ENCODE measurements around the gene MTCL1.

The MTCL1 gene

GRCh38 chr18:8818982-8819381 lies 113.6 kb downstream of the MTCL1 start:
- no peak for DNase-seq (ENCODE audit: extremely low read depth, low read depth)
- no peak for TF ChIP-seq CTCF (IDR thresholded peaks at IDR 0.05; ENCODE audit: low read depth, low read length)

- DNase-seq (ENCODE audit: extremely low read depth, low read depth), result no peak
- no peak for TF ChIP-seq CTCF (IDR thresholded peaks at IDR 0.05; ENCODE audit: low read depth, low read length)
Observed at GRCh38 chr18:8820396-8821082, 115.2 kb downstream of the MTCL1 start.

- no peak for DNase-seq (ENCODE audit: extremely low read depth, low read depth)
- TF ChIP-seq CTCF (IDR thresholded peaks at IDR 0.05; ENCODE audit: low read depth, low read length), result no peak
Observed at GRCh38 chr18:8821083-8821465, 115.7 kb downstream of the MTCL1 start.

- no peak for DNase-seq (ENCODE audit: extremely low read depth, low read depth)
- TF ChIP-seq CTCF (IDR thresholded peaks at IDR 0.05; ENCODE audit: low read depth, low read length), result no peak
Observed at GRCh38 chr18:8821531-8821930, 116.2 kb downstream of the MTCL1 start.

GRCh38 chr18:8822643-8823042 lies 117.3 kb downstream of the MTCL1 start:
- TF ChIP-seq CTCF (IDR thresholded peaks at IDR 0.05; ENCODE audit: low read depth, low read length), result no peak
- no peak for DNase-seq (ENCODE audit: extremely low read depth, low read depth)

GRCh38 chr18:8823530-8823929 lies 118.2 kb downstream of the MTCL1 start:
- no peak for TF ChIP-seq CTCF (IDR thresholded peaks at IDR 0.05; ENCODE audit: low read depth, low read length)
- no peak for DNase-seq (ENCODE audit: extremely low read depth, low read depth)

GRCh38 chr18:8824846-8825245 lies 119.5 kb downstream of the MTCL1 start:
- no peak for TF ChIP-seq CTCF (IDR thresholded peaks at IDR 0.05; ENCODE audit: low read depth, low read length)
- no peak for DNase-seq (ENCODE audit: extremely low read depth, low read depth)

All from AG09319 (cell line).